ES-I3 (cell line): ENCODE measurements around the gene CCM2.

Experiments
- H3K36me3 ChIP-seq: 2 replicates; pipeline ENCODE4 v1.6.1; 2013; ENCODE audit warnings: mild to moderate bottlenecking, low read length, control low read depth, moderate library complexity; ENCODE audit not compliant: insufficient read depth
- H3K4me1 ChIP-seq: 2 replicates; pipeline ENCODE4 v1.6.1; 2013; ENCODE audit warnings: mild to moderate bottlenecking, control low read depth, low read length; ENCODE audit not compliant: insufficient read depth
- H3K9ac ChIP-seq: 2 replicates; pipeline ENCODE4 v1.6.1; 2013; ENCODE audit warnings: low read depth, mild to moderate bottlenecking, low read length, moderate library complexity
- H3K9me3 ChIP-seq: 2 replicates; pipeline ENCODE4 v1.6.1; 2013; ENCODE audit warnings: mild to moderate bottlenecking, low read length, moderate library complexity; ENCODE audit not compliant: control insufficient read depth, insufficient read depth

Gene CCM2

GRCh38 chr7:44975331-44976039 is 24.5 kb upstream of the CCM2 start:
- Histone ChIP-seq H3K9me3 (no peaks in the 10 kb centered on the region), H3K4me1 (peaks cover 10% of the 10 kb centered on the region; the same call in 1 of the 2 replicates), H3K36me3 (no peaks in the 10 kb centered on the region), H3K9ac (no peak overlapping the region)

GRCh38 chr7:44976040-44976745 is 23.8 kb upstream of the CCM2 start:
- peaks cover 14% of the 10 kb centered on the region; the same call in 1 of the 2 replicates for H3K4me1 ChIP-seq
- no peaks in the 10 kb centered on the region for H3K36me3 ChIP-seq
- H3K9me3 ChIP-seq = no peaks in the 10 kb centered on the region
- no peak overlapping the region for H3K9ac ChIP-seq

- Histone ChIP-seq H3K4me1 (peaks cover 14% of the 10 kb centered on the region; the same call in 1 of the 2 replicates), H3K36me3 (no peaks in the 10 kb centered on the region), H3K9me3 (no peaks in the 10 kb centered on the region), H3K9ac (no peak overlapping the region)
These were observed 23.2 kb upstream of the CCM2 start for GRCh38 chr7:44976746-44977196.

- peaks cover 14% of the 10 kb centered on the region; the same call in 1 of the 2 replicates for H3K4me1 ChIP-seq
- H3K9me3 ChIP-seq = no peaks in the 10 kb centered on the region
- no peak overlapping the region for H3K9ac ChIP-seq
- 0 out of 2 replicates have a peak, but pooled peaks cover under 1% of the 10 kb centered on the region for H3K36me3 ChIP-seq
These were observed 22.6 kb upstream of the CCM2 start for GRCh38 chr7:44977304-44977958.

- Histone ChIP-seq H3K4me1 (peaks cover 14% of the 10 kb centered on the region; the same call in 1 of the 2 replicates), H3K36me3 (peaks cover 5% of the 10 kb centered on the region; the same call in 1 of the 2 replicates), H3K9ac (no peak overlapping the region), H3K9me3 (no peaks in the 10 kb centered on the region)
These were observed 22.1 kb upstream of the CCM2 start for GRCh38 chr7:44977959-44978335.

- Histone ChIP-seq H3K36me3 (peaks cover 13% of the 10 kb centered on the region; the same call in 1 of the 2 replicates), H3K9ac (no peak within 1 kb of the TSS), H3K9me3 (no peaks in the 10 kb centered on the region), H3K4me1 (peaks cover 14% of the 10 kb centered on the region; the same call in 1 of the 2 replicates)
These were observed 21.3 kb upstream of the CCM2 start, which contains the start of gene MYO1G for GRCh38 chr7:44978511-44979366. Gene MYO1G, minus strand, starts transcription at chr7:44979015. Its CDS starts 54 bp downstream, at chr7:44978961.

- H3K9ac ChIP-seq = no peak overlapping the region
- no peaks in the 10 kb centered on the region for H3K9me3 ChIP-seq
- peaks cover 23% of the 10 kb centered on the region for H3K36me3 ChIP-seq
- H3K4me1 ChIP-seq = peaks cover 16% of the 10 kb centered on the region
These were observed 20.3 kb upstream of the CCM2 start for GRCh38 chr7:44979481-44980392.

- no peaks in the 10 kb centered on the region for H3K9me3 ChIP-seq
- no peak overlapping the region for H3K9ac ChIP-seq
- H3K4me1 ChIP-seq = peaks cover 22% of the 10 kb centered on the region
- peaks cover 29% of the 10 kb centered on the region for H3K36me3 ChIP-seq
These were observed 19.5 kb upstream of the CCM2 start for GRCh38 chr7:44980393-44981034.

GRCh38 chr7:44981035-44981706 is 18.8 kb upstream of the CCM2 start:
- no peak overlapping the region for H3K9ac ChIP-seq
- peaks cover 32% of the 10 kb centered on the region for H3K36me3 ChIP-seq
- peaks cover 22% of the 10 kb centered on the region for H3K4me1 ChIP-seq
- H3K9me3 ChIP-seq = no peaks in the 10 kb centered on the region

GRCh38 chr7:44982535-44982923 is 17.5 kb upstream of the CCM2 start:
- Histone ChIP-seq H3K9me3 (no peaks in the 10 kb centered on the region), H3K36me3 (peaks cover 32% of the 10 kb centered on the region), H3K9ac (no peak overlapping the region), H3K4me1 (peaks cover 22% of the 10 kb centered on the region)

- Histone ChIP-seq H3K4me1 (peaks cover 22% of the 10 kb centered on the region), H3K9me3 (no peaks in the 10 kb centered on the region), H3K9ac (no peak overlapping the region), H3K36me3 (peaks cover 32% of the 10 kb centered on the region)
These were observed 17.0 kb upstream of the CCM2 start for GRCh38 chr7:44982970-44983369.

- Histone ChIP-seq H3K9ac (no peak overlapping the region), H3K36me3 (peaks cover 32% of the 10 kb centered on the region), H3K9me3 (no peaks in the 10 kb centered on the region), H3K4me1 (peaks cover 22% of the 10 kb centered on the region)
These were observed 16.1 kb upstream of the CCM2 start for GRCh38 chr7:44983742-44984477.
